ENCODE results near the gene PROCA1.

Gene PROCA1

DNA sequence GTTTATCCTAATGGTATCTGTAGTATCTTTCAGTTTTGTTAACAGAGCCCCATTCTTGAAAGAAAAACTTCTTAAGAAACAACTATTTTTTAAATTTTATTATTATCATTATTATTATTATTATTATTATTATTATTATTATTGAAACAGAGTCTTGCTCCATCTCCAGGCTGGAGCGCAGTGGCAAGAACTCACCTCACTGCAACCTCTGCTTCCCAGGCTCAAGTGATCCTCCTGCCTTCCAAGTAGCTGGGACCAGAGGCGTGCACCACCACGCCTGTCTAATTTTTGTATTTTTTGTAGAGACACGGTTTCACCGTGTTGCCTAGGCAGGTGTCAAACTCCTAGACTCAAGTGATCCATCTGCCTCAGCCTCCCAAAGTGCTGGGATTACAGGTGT lies 26.3 kb downstream of the PROCA1 start:
- no peak for DNase-seq (ENCODE audit: low spot score)
- TF ChIP-seq, protein P1, sequence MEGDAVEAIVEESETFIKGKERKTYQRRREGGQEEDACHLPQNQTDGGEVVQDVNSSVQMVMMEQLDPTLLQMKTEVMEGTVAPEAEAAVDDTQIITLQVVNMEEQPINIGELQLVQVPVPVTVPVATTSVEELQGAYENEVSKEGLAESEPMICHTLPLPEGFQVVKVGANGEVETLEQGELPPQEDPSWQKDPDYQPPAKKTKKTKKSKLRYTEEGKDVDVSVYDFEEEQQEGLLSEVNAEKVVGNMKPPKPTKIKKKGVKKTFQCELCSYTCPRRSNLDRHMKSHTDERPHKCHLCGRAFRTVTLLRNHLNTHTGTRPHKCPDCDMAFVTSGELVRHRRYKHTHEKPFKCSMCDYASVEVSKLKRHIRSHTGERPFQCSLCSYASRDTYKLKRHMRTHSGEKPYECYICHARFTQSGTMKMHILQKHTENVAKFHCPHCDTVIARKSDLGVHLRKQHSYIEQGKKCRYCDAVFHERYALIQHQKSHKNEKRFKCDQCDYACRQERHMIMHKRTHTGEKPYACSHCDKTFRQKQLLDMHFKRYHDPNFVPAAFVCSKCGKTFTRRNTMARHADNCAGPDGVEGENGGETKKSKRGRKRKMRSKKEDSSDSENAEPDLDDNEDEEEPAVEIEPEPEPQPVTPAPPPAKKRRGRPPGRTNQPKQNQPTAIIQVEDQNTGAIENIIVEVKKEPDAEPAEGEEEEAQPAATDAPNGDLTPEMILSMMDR (IDR thresholded peaks at IDR 0.05; ENCODE audit: extremely low read depth, insufficient read depth, missing control alignments) = no peak
- in situ Hi-C loops (cut with MboI; ENCODE audit: low pct_unique_long_range_greater_than_20kb, low sequenced_read_pairs, unreplicated experiment) = no loop called here

GRCh38 chr17:28684963-28685362 lies 26.7 kb downstream of the PROCA1 start:
- TF ChIP-seq, protein P1 (IDR thresholded peaks at IDR 0.05; ENCODE audit: extremely low read depth, insufficient read depth, missing control alignments) = no peak
- in situ Hi-C loops (cut with MboI; ENCODE audit: low pct_unique_long_range_greater_than_20kb, low sequenced_read_pairs, unreplicated experiment) = no loop called here
- DNase-seq (ENCODE audit: low spot score) = no peak

DNA sequence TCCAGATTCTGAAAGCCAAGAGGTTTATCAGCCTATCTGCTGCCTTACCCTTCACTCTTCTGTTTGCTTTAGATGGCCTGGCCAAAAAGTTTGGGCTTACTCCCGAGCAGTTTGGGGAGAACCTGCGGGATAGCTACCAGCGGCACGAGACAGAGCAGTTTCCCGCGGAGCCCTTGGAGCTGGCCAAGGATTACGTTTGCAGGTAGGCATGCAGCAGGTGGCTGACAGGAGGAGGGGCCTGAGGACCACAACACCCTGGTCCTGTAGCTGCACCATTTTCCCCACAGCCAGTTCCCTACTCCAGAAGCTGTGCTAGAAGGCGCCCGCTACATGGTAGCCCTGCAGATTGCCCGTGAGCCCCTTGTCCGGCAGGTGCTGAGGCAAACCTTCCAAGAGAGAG lies 29.0 kb downstream of the PROCA1 start:
- TF ChIP-seq, protein P1 (IDR thresholded peaks at IDR 0.05; ENCODE audit: extremely low read depth, insufficient read depth, missing control alignments) = no peak
- DNase-seq (ENCODE audit: low spot score) = no peak
- in situ Hi-C loops (cut with MboI; ENCODE audit: low pct_unique_long_range_greater_than_20kb, low sequenced_read_pairs, unreplicated experiment) = no loop called here

GRCh38 chr17:28675980-28676379 lies 35.7 kb downstream of the PROCA1 start:
- DNase-seq (ENCODE audit: low spot score) = no peak
- in situ Hi-C loops (cut with MboI; ENCODE audit: low pct_unique_long_range_greater_than_20kb, low sequenced_read_pairs, unreplicated experiment) = no loop called here
- TF ChIP-seq, protein P1 (IDR thresholded peaks at IDR 0.05; ENCODE audit: extremely low read depth, insufficient read depth, missing control alignments) = peak; percentile 42

GRCh38 chr17:28675490-28675889 lies 36.2 kb downstream of the PROCA1 start:
- TF ChIP-seq, protein P1 (IDR thresholded peaks at IDR 0.05; ENCODE audit: extremely low read depth, insufficient read depth, missing control alignments) = no peak
- DNase-seq (ENCODE audit: low spot score) = no peak
- in situ Hi-C loops (cut with MboI; ENCODE audit: low pct_unique_long_range_greater_than_20kb, low sequenced_read_pairs, unreplicated experiment) = no loop called here

DNA sequence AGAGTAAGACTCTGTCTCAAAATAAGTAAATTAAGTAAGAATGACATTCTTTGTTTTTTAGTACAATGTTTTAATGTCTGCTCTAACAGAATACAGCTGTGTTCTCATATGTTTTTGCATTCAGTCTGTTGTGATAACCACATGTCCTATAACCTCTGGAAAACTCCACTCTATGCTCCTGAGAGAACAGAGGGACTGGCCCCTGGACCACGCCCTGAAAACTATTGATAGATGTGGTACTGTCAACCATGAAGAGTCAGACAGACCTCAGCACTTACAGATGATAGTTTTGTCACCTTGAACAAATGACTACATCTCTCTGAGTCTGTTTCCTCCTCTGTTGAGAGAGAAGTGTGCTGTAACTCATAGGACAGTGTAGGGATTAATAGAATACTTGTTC lies 41.8 kb downstream of the PROCA1 start:
- TF ChIP-seq, protein P1 (IDR thresholded peaks at IDR 0.05; ENCODE audit: extremely low read depth, insufficient read depth, missing control alignments) = no peak
- DNase-seq (ENCODE audit: low spot score) = no peak
- in situ Hi-C loops (cut with MboI; ENCODE audit: low pct_unique_long_range_greater_than_20kb, low sequenced_read_pairs, unreplicated experiment) = no loop called here

GRCh38 chr17:28667870-28668269 lies 43.8 kb downstream of the PROCA1 start:
- TF ChIP-seq, protein P1 (IDR thresholded peaks at IDR 0.05; ENCODE audit: extremely low read depth, insufficient read depth, missing control alignments) = no peak
- in situ Hi-C loops (cut with MboI; ENCODE audit: low pct_unique_long_range_greater_than_20kb, low sequenced_read_pairs, unreplicated experiment) = no loop called here
- DNase-seq (ENCODE audit: low spot score) = no peak
